GM18861 (cell line): ENCODE measurements around the gene FAM163A.
"Not testable (repeated sequence)": the region's sequence is repeated elsewhere in the genome, so short reads cannot be mapped to it uniquely, and the experiment has no call there.

Experiments
- ATAC-seq: cut with Tn5 transposase; IDR thresholded peaks from one replicate; pipeline ENCODE4 v1.9.1; 2021; ENCODE audit not compliant: unreplicated experiment

FAM163A gene

DNA sequence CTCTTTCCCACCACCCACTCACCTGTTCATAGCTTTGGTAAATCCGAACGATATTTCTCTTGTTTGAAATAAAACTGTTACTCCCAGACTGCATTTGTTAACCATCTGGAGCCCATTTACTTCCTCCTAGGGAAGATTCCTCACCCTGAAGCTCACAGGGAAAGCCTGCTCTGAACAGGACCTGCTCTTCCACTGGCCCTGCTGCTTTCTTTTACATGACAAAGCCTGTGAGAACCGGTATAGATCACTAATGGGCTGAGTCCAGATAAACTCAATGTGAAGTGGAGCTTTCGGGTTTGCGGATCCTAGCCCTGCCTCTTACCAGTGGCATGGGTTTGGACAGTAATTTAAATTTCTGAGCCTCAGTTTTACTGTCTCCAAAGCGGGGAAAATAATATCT lies 45.2 kb downstream of the FAM163A start:
- ATAC-seq: no peak

DNA sequence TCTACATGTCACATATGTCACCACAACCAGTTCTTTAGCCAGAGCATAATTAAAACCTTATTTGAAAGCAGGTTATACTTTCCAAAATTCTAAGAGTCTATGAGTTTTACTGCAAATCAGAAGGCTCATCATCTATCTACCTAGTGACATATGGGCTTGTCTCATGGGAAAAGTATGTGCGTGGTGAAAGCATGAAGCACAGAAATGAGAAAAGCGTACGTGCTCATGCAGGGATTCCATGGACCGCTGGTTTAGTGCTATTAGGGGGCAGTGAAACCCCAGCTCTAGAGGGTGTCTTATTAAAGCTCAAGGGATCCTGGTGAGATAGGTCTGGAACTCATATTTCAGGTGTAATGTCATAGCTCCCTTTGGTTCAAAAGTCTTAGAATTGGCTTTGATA lies 50.2 kb downstream of the FAM163A start:
- ATAC-seq: no peak

GRCh38 chr1:179794146-179794545 lies 51.1 kb downstream of the FAM163A start:
- no peak for ATAC-seq

DNA sequence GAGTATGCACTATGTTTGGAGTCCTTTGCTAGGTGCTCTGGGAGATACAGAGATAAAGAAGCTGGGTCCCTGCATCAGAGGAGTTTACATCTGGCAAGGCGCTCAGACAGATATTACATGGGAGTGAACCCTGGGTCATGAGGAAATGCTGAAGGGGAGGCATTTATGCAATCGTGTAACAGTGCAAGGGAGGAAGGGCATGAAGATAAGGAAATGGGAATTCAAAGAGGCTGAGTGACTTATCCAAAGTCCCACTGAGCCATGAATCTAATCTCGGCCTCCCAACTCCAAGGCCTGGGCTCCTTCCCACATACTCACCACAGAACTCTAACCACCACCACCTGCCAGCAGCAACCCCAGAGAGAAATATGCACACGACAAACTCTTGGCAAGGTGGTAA lies 51.6 kb downstream of the FAM163A start:
- no peak for ATAC-seq

GRCh38 chr1:179798213-179798863 lies 55.2 kb downstream of the FAM163A start:
- ATAC-seq: no peak

- ATAC-seq: no peak
Observed at GRCh38 chr1:179798864-179799516, 55.9 kb downstream of the FAM163A start.

DNA sequence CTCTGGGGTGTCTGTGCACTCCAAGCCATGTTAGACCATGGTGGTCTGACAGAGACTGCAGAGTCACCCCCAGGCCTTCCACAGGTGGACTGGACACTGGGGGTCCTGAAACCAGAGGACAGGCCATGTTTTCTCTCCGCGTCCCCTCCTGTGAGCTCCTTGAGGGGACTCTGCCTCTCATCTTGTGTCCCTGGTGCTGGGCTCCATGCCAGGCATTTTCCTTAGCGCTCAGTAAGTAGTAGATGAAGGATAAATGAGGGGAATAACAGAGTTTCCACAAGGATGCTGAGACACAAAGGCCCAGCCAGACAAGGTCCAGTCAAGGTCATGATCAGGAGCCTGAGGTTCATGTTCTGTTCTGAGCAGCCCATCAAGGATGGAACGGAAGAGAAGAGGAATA lies 57.4 kb downstream of the FAM163A start:
- no peak for ATAC-seq

GRCh38 chr1:179803104-179803503 lies 60.0 kb downstream of the FAM163A start:
- no peak for ATAC-seq

GRCh38 chr1:179803918-179804317 lies 60.8 kb downstream of the FAM163A start:
- ATAC-seq: no peak

GRCh38 chr1:179804417-179804816 lies 61.3 kb downstream of the FAM163A start:
- ATAC-seq: not testable (repeated sequence)

GRCh38 chr1:179805291-179806195 lies 62.5 kb downstream of the FAM163A start:
- ATAC-seq: no peak

- ATAC-seq: no peak
Observed at GRCh38 chr1:179806333-179806732, 63.2 kb downstream of the FAM163A start.

DNA sequence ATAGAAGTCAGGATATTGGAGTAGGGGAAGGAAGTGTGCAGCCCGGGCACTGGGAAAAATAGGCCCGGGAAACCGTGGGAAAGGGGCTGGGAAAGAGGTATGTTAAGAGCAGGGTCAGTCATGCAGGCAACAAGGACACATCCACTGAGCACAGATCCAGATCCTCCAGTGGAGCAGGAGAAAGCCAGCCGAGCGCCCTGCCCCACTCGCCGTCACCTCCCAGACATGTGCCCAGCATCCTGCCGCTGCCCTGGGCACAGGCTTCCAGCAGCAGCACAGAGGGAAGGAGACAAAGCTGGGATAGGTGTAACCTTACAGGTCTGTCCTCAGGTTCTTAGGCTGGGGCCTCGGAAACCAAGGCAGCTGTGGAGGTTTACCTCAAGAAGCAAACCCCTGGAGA lies 64.2 kb downstream of the FAM163A start:
- no peak for ATAC-seq

- ATAC-seq: no peak
Observed at GRCh38 chr1:179807691-179808485, 64.8 kb downstream of the FAM163A start.

GRCh38 chr1:179808503-179808902 lies 65.4 kb downstream of the FAM163A start:
- no peak for ATAC-seq

DNA sequence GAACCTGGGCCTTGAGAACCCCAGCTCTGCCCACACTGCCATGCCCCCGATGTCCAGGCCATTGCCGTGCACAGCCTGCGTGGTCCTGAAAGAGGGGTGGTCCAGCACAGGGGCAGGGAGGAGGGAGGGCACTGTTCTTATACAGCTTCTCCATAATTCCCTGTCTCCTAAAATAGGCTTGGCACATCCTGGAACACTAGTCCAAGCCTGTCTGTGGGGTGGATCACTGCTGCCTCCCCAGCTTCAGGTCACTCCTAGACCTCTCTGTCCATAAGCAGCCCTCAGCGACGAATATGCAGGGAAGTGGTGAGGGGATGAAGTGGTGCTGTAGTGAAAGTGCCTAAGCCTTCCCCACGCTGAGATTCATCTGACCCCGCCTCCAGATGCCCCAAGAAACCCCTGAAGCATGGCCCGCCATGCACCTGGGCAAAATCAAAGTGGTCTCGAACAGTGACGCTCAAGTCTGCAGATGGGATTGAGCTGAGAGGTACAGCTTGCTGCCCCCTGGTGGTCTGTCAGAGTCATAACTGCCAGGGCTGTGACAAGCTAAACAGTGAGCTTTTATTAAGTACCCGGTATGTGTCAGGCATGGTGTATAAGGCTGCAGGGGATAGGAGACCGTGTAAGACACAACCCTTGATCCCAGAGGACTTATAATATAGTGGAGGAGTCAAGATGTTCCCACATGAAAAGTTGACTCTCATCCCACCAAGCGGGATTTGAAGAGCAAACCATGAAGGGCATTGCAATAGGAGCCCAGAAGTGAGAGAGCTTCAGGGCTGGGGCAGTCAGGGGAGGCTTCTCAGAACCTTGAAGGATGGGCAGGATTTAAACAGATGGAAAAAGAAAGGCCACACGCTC lies 66.6 kb downstream of the FAM163A start:
- no peak for ATAC-seq

GRCh38 chr1:179810367-179810715 lies 67.2 kb downstream of the FAM163A start:
- ATAC-seq: no peak

DNA sequence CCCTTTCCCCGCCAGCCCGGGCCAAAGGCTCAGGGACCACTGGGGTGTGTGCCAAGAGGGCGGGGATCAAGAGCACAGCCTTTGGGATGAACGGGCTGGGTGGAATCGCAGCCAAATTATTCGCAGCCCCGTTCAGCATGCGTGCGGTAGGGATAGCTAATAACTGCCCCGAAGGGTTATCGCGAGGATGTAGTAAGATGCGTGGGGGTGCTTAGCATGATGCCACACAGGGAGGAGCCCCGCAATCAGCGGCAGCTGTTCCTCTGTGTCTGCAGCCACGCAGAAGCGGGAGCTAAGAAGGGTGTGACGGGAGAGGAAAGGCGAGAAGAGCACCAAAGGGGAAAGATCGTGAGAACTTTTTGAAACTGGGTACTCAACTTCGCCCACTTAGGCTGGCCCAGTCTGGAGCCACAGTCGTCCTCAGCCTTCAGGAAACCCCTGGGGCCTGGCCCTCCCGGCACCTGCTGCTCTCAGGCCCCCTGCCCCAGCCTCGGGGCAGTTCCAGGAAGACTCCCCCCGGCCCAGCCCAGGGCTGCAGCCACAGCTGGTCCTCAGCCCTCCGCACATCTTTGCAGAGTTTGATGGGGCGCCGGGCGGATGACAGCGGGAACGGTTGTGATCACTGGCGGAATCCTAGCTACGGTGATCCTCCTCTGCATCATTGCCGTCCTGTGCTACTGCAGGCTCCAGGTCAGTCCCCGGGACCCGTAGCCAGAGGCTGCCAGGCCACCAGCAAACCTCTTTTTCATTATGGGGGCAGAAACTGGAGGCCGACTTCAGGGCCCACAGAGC lies 69.6 kb downstream of the FAM163A start:
- no peak for ATAC-seq
